Activated CD8-positive, alpha-beta memory T cell treated with anti-CD3 and anti-CD28 coated beads, Interleukin-2, amount 50 U/mL, for 1 hour (primary cell): ENCODE measurements around the gene GTF3C4.

Source experiments
- DNase-seq: peaks from one replicate; pipeline ENCODE4 v3.0.0-alpha.2; 2020; ENCODE audit errors: extremely low read depth

Gene GTF3C4

GRCh38 chr9:132647806-132648205 lies 22.5 kb upstream of the GTF3C4 start:
- no peak for DNase-seq

GRCh38 chr9:132648283-132648682 lies 22.0 kb upstream of the GTF3C4 start:
- DNase-seq = no peak

- DNase-seq = no peak
These were observed 21.6 kb upstream of the GTF3C4 start for GRCh38 chr9:132648685-132649084.

GRCh38 chr9:132651259-132651658 lies 19.0 kb upstream of the GTF3C4 start:
- no peak for DNase-seq

- DNase-seq = no peak
These were observed 14.0 kb upstream of the GTF3C4 start for GRCh38 chr9:132656299-132656698.

GRCh38 chr9:132662152-132662945 lies 7.9 kb upstream of the GTF3C4 start:
- DNase-seq = no peak

GRCh38 chr9:132663117-132663516 lies 7.1 kb upstream of the GTF3C4 start:
- DNase-seq = no peak

- DNase-seq = no peak
These were observed 6.4 kb upstream of the GTF3C4 start for GRCh38 chr9:132663851-132664250.

- DNase-seq = no peak
These were observed 956 bp upstream of the GTF3C4 start for GRCh38 chr9:132669319-132669697.

- peak; percentile 63 for DNase-seq
These were observed 387 bp upstream of the GTF3C4 start, which contains the start of gene DDX31 for GRCh38 chr9:132669698-132670456. Gene DDX31 (minus strand): TSS chr9:132669983. CDS start chr9:132669934, 49 bp downstream.

GRCh38 chr9:132671620-132672412 lies 1.6 kb downstream of the GTF3C4 start:
- DNase-seq = no peak

GRCh38 chr9:132672413-132672690 lies 2.1 kb downstream of the GTF3C4 start:
- no peak for DNase-seq

GRCh38 chr9:132673355-132673754 lies 3.1 kb downstream of the GTF3C4 start:
- no peak for DNase-seq

GRCh38 chr9:132674485-132674884 lies 4.2 kb downstream of the GTF3C4 start:
- no peak for DNase-seq

- no peak for DNase-seq
These were observed 7.7 kb downstream of the GTF3C4 start for GRCh38 chr9:132677976-132678375.

- no peak for DNase-seq
These were observed 9.8 kb downstream of the GTF3C4 start for GRCh38 chr9:132679946-132680625.

GRCh38 chr9:132681561-132681960 lies 11.3 kb downstream of the GTF3C4 start:
- DNase-seq = no peak

- DNase-seq = no peak
These were observed 13.6 kb downstream of the GTF3C4 start for GRCh38 chr9:132683873-132684272.

- no peak for DNase-seq
These were observed 20.4 kb downstream of the GTF3C4 start for GRCh38 chr9:132690696-132691095.

GRCh38 chr9:132694144-132694543 lies 23.9 kb downstream of the GTF3C4 start:
- DNase-seq = no peak

GRCh38 chr9:132697230-132697629 lies 27.0 kb downstream of the GTF3C4 start:
- DNase-seq = no peak

GRCh38 chr9:132698989-132699388 lies 28.7 kb downstream of the GTF3C4 start:
- DNase-seq = no peak
